GM23338 (cell line): ENCODE results near the gene PHF10. TPM values are rescaled to one million over a fixed set of nuclear protein-coding genes. Genes with fewer than 3 reads are reported as not detected.

Experiments
- ATAC-seq: fragments of 200-7000 bp; cut with Tn5 transposase; 3 replicates; pipeline ENCODE4 v1.9.1; 2020
- DNase-seq: peaks from one replicate; pipeline ENCODE4 v3.0.0-alpha.2; 2015; ENCODE audit warnings: low spot score
- H2AFZ ChIP-seq: fragments of 200-600 bp; sonication (generic); 2 replicates; pipeline ENCODE4 v1.8.0; 2016; ENCODE audit warnings: antibody characterized with exemption, mild to moderate bottlenecking, moderate library complexity
- H3F3A ChIP-seq: fragments of 200-600 bp; sonication (generic); replicated peaks from 2 replicates; pipeline ENCODE4 v1.8.0; 2017; ENCODE audit warnings: antibody characterized with exemption, mixed run types, low read depth
- H3K27ac ChIP-seq: fragments of 200-600 bp; sonication (generic); 2 replicates; pipeline ENCODE4 v1.6.1; 2016; ENCODE audit warnings: low read depth
- H3K27me3 ChIP-seq: fragments of 200-600 bp; sonication (generic); 2 replicates; pipeline ENCODE4 v1.8.0; 2016; ENCODE audit warnings: mild to moderate bottlenecking, mixed run types, moderate library complexity; ENCODE audit not compliant: insufficient read depth
- H3K36me3 ChIP-seq: fragments of 200-600 bp; sonication (generic); 2 replicates; pipeline ENCODE4 v1.8.0; 2016; ENCODE audit warnings: mild to moderate bottlenecking; ENCODE audit not compliant: insufficient read depth
- H3K4me1 ChIP-seq: fragments of 200-600 bp; sonication (generic); 2 replicates; pipeline ENCODE4 v1.8.0; 2016; ENCODE audit warnings: mild to moderate bottlenecking, moderate library complexity; ENCODE audit not compliant: insufficient read depth
- H3K4me2 ChIP-seq: fragments of 200-600 bp; sonication (generic); 2 replicates; pipeline ENCODE4 v1.7.1; 2017; ENCODE audit warnings: mixed run types
- H3K4me3 ChIP-seq: fragments of 200-600 bp; sonication (generic); 2 replicates; pipeline ENCODE4 v1.6.1; 2016; ENCODE audit warnings: mixed run types
- H3K79me2 ChIP-seq: fragments of 200-600 bp; sonication (generic); replicated peaks from 2 replicates; pipeline ENCODE4 v1.8.0; 2017; ENCODE audit warnings: mild to moderate bottlenecking; ENCODE audit not compliant: insufficient read depth
- H3K9me2 ChIP-seq: fragments of 200-600 bp; sonication (generic); 2 replicates; pipeline ENCODE4 v1.8.0; 2017; ENCODE audit not compliant: insufficient read depth
- H4K20me1 ChIP-seq: fragments of 200-600 bp; sonication (generic); replicated peaks from 2 replicates; pipeline ENCODE4 v1.8.0; 2017; ENCODE audit warnings: mild to moderate bottlenecking; ENCODE audit not compliant: insufficient read depth
- H3K27ac Mint-ChIP-seq: 2 replicates; pipeline ENCODE4 v1.8.0; 2020; ENCODE audit warnings: inconsistent platforms, mild to moderate bottlenecking, moderate library complexity, mixed read lengths
- H3K27me3 Mint-ChIP-seq: 3 replicates; pipeline ENCODE4 v1.8.0; 2022; ENCODE audit warnings: low read depth, mild to moderate bottlenecking, moderate library complexity, mixed read lengths, inconsistent platforms; ENCODE audit not compliant: insufficient read depth, poor library complexity
- H3K36me3 Mint-ChIP-seq: 3 replicates; pipeline ENCODE4 v1.8.0; 2021; ENCODE audit warnings: low read depth, mild to moderate bottlenecking, inconsistent platforms, moderate library complexity, mixed read lengths
- H3K4me1 Mint-ChIP-seq: 3 replicates; pipeline ENCODE4 v1.8.0; 2020; ENCODE audit warnings: mild to moderate bottlenecking, inconsistent platforms, mixed read lengths
- H3K4me3 Mint-ChIP-seq: 3 replicates; pipeline ENCODE4 v1.8.0; 2021; ENCODE audit warnings: moderate library complexity, mild to moderate bottlenecking, inconsistent platforms, mixed read lengths
- H3K9me3 Mint-ChIP-seq: 3 replicates; pipeline ENCODE4 v1.8.0; 2020; ENCODE audit warnings: moderate library complexity, mild to moderate bottlenecking, inconsistent platforms, mixed read lengths
- EZH2phosphoT487 ChIP-seq: fragments of 200-600 bp; sonication (generic); IDR thresholded peaks from one replicate; pipeline ENCODE4 v1.8.1; 2018; ENCODE audit warnings: antibody characterized with exemption; ENCODE audit not compliant: unreplicated experiment
- POLR2AphosphoS5 ChIP-seq: IDR thresholded peaks from 2 replicates; pipeline ENCODE4 v1.6.1; 2016; ENCODE audit warnings: antibody characterized with exemption, low read depth
- ZNF331 ChIP-seq: fragments of 250-450 bp; sonication (Bioruptor Pico); IDR thresholded peaks from 2 replicates; pipeline ENCODE4 v1.5.0; 2020; ENCODE audit warnings: low read depth, mild to moderate bottlenecking, moderate library complexity
- polyA plus RNA-seq: library from polyadenylated mRNA; unstranded; fragments of >200 nt; fragmentation: Nextera tagmentation; extraction: Ambion mirVana; gene quantifications from 2 replicates; pipeline ENCODE4 v1.2.1, GENCODE V29; 2016
- total RNA-seq: library from RNA; depleted of rRNA; stranded (reverse); fragments of >200 nt; shearing (Covaris generic); gene quantifications from 2 replicates; pipeline ENCODE4 v1.2.3, GENCODE V29; 2014
- TF ChIP-seq, protein P1 (sequence below): IDR thresholded peaks from 2 replicates; pipeline ENCODE4 v1.6.1; 2016; ENCODE audit warnings: antibody characterized with exemption
- TF ChIP-seq, protein P2 (sequence below): fragments of 250-450 bp; sonication (Bioruptor Pico); IDR thresholded peaks from 2 replicates; pipeline ENCODE4 v1.5.0; 2020; ENCODE audit warnings: mild to moderate bottlenecking, moderate library complexity
- TF ChIP-seq, protein P3 (sequence below): IDR thresholded peaks from one replicate; pipeline ENCODE4 v1.6.1; 2018; ENCODE audit warnings: antibody characterized with exemption; ENCODE audit not compliant: unreplicated experiment
- TF ChIP-seq, protein P4 (sequence below), 2 experiments: fragments of 200-600 bp in 1 of 2; sonication (generic) in 1 of 2; conservative IDR thresholded peaks; 2 replicates each; pipeline versions ENCODE4 v1.5.1 to v1.6.1; 2016 to 2017; ENCODE audit warnings: antibody characterized with exemption in 2 of 2, low read depth in 2 of 2, mild to moderate bottlenecking in 2 of 2, moderate library complexity in 1 of 2

Gene PHF10
- total and polyA plus RNA-seq, 2 experiments from 2014 or later: 16.5 to 44.7 TPM

DNA sequence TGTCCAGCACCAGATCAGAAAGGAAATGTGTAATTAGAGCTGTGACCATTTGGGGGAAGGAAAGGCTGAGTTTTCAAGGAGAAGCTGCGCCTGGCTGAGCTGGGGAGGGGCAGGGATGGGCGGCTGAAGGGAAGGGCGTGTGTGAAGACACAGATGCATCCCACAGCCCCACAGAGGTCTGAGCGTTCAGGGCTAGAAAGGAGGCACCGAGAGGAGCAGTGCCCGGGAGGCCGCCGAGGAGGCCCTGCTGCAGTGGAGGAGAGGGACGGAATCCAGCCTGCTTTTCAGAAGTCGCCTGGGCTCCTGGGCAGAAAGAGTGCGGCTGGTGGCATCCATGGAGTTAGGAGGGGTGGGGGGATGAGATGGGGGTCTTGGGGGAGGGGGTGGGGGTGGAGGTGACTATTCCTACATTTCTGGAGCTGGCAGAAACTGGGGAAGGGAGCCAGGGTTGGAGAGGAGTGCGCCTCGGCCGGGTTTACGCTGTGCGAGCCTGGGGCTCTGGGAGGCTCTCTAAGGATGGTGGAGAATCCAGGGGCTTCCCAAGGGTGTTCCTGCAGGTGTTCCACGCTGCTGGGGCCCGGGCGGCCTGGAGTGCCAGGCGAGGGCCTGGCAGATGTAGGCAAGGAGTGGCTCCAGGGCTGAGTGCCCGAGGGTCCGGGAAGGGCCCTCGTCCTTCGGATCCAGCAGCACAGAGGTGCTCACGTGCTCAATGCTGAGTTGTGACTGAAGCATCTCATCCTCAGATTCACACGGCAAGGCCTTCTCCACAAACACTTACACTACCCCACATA lies 64.3 kb downstream of the PHF10 start:
- Mint-ChIP-seq H3K27me3 (peaks cover 4% of the 10 kb centered on the region), H3K9me3 (peaks cover 14% of the 10 kb centered on the region), H3K36me3 (peaks cover 83% of the 10 kb centered on the region), H3K27ac (0 out of 2 replicates have a peak overlapping the region, but pooled peaks have one; percentile 30), H3K4me1 (peaks cover 3% of the 10 kb centered on the region; the same call in 1 of the 3 replicates), H3K4me3 (no peak overlapping the region)
- Histone ChIP-seq H2AFZ (no peak overlapping the region), H3K4me2 (no peak overlapping the region), H3K4me3 (no peak overlapping the region), H3K27me3 (no peaks in the 10 kb centered on the region), H3F3A (no peaks in the 10 kb centered on the region), H4K20me1 (no peaks in the 10 kb centered on the region), H3K9me2 (no peaks in the 10 kb centered on the region), H3K79me2 (no peaks in the 10 kb centered on the region), H3K36me3 (peaks cover 18% of the 10 kb centered on the region), H3K27ac (no peak overlapping the region), H3K4me1 (no peaks in the 10 kb centered on the region)
- no peak for DNase-seq
- TF ChIP-seq, protein P1, sequence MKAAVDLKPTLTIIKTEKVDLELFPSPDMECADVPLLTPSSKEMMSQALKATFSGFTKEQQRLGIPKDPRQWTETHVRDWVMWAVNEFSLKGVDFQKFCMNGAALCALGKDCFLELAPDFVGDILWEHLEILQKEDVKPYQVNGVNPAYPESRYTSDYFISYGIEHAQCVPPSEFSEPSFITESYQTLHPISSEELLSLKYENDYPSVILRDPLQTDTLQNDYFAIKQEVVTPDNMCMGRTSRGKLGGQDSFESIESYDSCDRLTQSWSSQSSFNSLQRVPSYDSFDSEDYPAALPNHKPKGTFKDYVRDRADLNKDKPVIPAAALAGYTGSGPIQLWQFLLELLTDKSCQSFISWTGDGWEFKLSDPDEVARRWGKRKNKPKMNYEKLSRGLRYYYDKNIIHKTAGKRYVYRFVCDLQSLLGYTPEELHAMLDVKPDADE: no peak
- TF ChIP-seq ZNF331 (CRISPR knock-in tag) (no peak), POLR2AphosphoS5 (no peak), EZH2phosphoT487 (no peak)
- TF ChIP-seq, protein P2, sequence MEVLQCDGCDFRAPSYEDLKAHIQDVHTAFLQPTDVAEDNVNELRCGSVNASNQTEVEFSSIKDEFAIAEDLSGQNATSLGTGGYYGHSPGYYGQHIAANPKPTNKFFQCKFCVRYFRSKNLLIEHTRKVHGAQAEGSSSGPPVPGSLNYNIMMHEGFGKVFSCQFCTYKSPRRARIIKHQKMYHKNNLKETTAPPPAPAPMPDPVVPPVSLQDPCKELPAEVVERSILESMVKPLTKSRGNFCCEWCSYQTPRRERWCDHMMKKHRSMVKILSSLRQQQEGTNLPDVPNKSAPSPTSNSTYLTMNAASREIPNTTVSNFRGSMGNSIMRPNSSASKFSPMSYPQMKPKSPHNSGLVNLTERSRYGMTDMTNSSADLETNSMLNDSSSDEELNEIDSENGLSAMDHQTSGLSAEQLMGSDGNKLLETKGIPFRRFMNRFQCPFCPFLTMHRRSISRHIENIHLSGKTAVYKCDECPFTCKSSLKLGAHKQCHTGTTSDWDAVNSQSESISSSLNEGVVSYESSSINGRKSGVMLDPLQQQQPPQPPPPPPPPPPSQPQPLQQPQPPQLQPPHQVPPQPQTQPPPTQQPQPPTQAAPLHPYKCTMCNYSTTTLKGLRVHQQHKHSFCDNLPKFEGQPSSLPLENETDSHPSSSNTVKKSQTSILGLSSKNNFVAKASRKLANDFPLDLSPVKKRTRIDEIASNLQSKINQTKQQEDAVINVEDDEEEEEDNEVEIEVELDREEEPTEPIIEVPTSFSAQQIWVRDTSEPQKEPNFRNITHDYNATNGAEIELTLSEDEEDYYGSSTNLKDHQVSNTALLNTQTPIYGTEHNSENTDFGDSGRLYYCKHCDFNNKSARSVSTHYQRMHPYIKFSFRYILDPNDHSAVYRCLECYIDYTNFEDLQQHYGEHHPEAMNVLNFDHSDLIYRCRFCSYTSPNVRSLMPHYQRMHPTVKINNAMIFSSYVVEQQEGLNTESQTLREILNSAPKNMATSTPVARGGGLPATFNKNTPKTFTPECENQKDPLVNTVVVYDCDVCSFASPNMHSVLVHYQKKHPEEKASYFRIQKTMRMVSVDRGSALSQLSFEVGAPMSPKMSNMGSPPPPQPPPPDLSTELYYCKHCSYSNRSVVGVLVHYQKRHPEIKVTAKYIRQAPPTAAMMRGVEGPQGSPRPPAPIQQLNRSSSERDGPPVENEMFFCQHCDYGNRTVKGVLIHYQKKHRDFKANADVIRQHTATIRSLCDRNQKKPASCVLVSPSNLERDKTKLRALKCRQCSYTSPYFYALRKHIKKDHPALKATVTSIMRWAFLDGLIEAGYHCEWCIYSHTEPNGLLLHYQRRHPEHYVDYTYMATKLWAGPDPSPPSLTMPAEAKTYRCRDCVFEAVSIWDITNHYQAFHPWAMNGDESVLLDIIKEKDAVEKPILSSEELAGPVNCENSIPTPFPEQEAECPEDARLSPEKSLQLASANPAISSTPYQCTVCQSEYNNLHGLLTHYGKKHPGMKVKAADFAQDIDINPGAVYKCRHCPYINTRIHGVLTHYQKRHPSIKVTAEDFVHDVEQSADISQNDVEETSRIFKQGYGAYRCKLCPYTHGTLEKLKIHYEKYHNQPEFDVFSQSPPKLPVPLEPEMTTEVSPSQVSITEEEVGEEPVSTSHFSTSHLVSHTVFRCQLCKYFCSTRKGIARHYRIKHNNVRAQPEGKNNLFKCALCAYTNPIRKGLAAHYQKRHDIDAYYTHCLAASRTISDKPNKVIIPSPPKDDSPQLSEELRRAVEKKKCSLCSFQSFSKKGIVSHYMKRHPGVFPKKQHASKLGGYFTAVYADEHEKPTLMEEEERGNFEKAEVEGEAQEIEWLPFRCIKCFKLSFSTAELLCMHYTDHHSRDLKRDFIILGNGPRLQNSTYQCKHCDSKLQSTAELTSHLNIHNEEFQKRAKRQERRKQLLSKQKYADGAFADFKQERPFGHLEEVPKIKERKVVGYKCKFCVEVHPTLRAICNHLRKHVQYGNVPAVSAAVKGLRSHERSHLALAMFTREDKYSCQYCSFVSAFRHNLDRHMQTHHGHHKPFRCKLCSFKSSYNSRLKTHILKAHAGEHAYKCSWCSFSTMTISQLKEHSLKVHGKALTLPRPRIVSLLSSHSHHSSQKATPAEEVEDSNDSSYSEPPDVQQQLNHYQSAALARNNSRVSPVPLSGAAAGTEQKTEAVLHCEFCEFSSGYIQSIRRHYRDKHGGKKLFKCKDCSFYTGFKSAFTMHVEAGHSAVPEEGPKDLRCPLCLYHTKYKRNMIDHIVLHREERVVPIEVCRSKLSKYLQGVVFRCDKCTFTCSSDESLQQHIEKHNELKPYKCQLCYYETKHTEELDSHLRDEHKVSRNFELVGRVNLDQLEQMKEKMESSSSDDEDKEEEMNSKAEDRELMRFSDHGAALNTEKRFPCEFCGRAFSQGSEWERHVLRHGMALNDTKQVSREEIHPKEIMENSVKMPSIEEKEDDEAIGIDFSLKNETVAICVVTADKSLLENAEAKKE (CRISPR knock-in tag): no peak
- TF ChIP-seq, protein P3, sequence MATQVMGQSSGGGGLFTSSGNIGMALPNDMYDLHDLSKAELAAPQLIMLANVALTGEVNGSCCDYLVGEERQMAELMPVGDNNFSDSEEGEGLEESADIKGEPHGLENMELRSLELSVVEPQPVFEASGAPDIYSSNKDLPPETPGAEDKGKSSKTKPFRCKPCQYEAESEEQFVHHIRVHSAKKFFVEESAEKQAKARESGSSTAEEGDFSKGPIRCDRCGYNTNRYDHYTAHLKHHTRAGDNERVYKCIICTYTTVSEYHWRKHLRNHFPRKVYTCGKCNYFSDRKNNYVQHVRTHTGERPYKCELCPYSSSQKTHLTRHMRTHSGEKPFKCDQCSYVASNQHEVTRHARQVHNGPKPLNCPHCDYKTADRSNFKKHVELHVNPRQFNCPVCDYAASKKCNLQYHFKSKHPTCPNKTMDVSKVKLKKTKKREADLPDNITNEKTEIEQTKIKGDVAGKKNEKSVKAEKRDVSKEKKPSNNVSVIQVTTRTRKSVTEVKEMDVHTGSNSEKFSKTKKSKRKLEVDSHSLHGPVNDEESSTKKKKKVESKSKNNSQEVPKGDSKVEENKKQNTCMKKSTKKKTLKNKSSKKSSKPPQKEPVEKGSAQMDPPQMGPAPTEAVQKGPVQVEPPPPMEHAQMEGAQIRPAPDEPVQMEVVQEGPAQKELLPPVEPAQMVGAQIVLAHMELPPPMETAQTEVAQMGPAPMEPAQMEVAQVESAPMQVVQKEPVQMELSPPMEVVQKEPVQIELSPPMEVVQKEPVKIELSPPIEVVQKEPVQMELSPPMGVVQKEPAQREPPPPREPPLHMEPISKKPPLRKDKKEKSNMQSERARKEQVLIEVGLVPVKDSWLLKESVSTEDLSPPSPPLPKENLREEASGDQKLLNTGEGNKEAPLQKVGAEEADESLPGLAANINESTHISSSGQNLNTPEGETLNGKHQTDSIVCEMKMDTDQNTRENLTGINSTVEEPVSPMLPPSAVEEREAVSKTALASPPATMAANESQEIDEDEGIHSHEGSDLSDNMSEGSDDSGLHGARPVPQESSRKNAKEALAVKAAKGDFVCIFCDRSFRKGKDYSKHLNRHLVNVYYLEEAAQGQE: no peak
- TF ChIP-seq, protein P4, sequence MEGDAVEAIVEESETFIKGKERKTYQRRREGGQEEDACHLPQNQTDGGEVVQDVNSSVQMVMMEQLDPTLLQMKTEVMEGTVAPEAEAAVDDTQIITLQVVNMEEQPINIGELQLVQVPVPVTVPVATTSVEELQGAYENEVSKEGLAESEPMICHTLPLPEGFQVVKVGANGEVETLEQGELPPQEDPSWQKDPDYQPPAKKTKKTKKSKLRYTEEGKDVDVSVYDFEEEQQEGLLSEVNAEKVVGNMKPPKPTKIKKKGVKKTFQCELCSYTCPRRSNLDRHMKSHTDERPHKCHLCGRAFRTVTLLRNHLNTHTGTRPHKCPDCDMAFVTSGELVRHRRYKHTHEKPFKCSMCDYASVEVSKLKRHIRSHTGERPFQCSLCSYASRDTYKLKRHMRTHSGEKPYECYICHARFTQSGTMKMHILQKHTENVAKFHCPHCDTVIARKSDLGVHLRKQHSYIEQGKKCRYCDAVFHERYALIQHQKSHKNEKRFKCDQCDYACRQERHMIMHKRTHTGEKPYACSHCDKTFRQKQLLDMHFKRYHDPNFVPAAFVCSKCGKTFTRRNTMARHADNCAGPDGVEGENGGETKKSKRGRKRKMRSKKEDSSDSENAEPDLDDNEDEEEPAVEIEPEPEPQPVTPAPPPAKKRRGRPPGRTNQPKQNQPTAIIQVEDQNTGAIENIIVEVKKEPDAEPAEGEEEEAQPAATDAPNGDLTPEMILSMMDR (conservative IDR thresholded peaks at IDR 0.05; ENCODE audit: low read depth in 2 of 2): no peak
- no peak for ATAC-seq
